ENCODE results near the gene FOXD2.

FOXD2 gene

DNA sequence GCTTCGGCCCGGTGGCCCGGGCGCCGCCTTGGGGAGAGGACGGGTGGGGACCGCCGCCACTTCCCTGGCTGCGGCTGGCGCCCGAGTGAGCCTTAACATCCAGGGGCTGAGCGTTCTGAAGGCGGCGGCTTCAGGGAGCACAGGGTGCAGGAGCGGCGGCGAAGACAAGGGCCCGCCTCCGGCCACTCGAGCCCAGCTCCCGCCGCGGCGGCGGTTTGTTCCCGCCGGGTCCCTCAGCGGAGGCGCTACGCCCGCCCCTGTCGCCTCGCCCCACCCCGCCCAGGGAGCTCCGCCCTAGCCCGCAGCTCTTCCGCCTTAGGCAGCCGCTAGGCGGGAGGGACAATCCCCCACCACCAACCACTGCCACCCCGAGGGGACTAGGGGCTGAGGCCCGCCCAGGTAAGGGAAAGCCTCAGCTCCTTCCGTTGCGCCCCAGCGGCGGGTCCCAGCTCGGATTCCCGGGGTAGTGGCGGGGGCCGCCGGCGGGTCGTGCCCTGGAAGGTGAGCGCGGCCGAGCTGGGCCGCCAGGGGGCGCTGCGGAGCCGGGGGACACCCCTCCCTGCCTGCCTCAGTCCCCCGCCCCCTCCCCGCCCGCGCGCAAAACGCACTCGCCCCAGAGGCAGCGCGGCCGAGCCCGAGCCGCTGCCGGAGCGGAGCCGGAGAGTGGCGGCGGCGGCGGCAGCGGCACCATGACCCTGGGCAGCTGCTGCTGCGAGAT lies at the start of gene FOXD2:
TSS of gene FOXD2 (plus strand) at position 598 of the 718 bp plus-strand sequence. CDS start at position 690, 92 bp downstream.
- peaks cover 31 to 50% of the 10 kb centered on the region in 2 experiments for H3K4me1 ChIP-seq (ENCODE audit: control insufficient read depth in 1 of 2, insufficient read depth in 1 of 2, low read depth in 1 of 2, low read length in 1 of 2)
- H3K27me3 ChIP-seq: peaks cover 100% of the 10 kb centered on the region
- TF ChIP-seq CTCF (IDR thresholded peaks at IDR 0.05): peak; percentile 84
- peak within 1 kb of the TSS; percentile 70 to 86 for H3K4me3 ChIP-seq (ENCODE audit: low read depth in 1 of 2, low read length in 1 of 2)
- H3K27ac ChIP-seq: peak within 1 kb of the TSS; percentile 31
- no peaks in the 10 kb centered on the region for H3K36me3 ChIP-seq
- no peaks in the 10 kb centered on the region for H3K9me3 ChIP-seq

- H3K27me3 ChIP-seq: peaks cover 59% of the 10 kb centered on the region
- no peak for TF ChIP-seq CTCF (IDR thresholded peaks at IDR 0.05)
Measured at GRCh38 chr1:47388891-47389238, 49.0 kb upstream of the FOXD2 start.

GRCh38 chr1:47389731-47390130 lies 48.1 kb upstream of the FOXD2 start:
- no peak overlapping the region for H3K27ac ChIP-seq
- no peak for TF ChIP-seq CTCF (IDR thresholded peaks at IDR 0.05)
- no peaks in the 10 kb centered on the region for H3K9me3 ChIP-seq
- H3K4me3 ChIP-seq (ENCODE audit: low read depth in 1 of 2, low read length in 1 of 2): no peak overlapping the region
- peaks cover 65% of the 10 kb centered on the region for H3K27me3 ChIP-seq
- no peaks in the 10 kb centered on the region for H3K4me1 ChIP-seq (ENCODE audit: control insufficient read depth in 1 of 2, insufficient read depth in 1 of 2, low read depth in 1 of 2, low read length in 1 of 2)
- H3K36me3 ChIP-seq: no peaks in the 10 kb centered on the region

More at GRCh38 chr1:47388891-47389238, 49.0 kb upstream of the FOXD2 start:
- Histone ChIP-seq H3K4me1 (ENCODE audit: control insufficient read depth in 1 of 2, insufficient read depth in 1 of 2, low read depth in 1 of 2, low read length in 1 of 2) (no peaks in the 10 kb centered on the region), H3K27ac (no peak overlapping the region), H3K4me3 (ENCODE audit: low read depth in 1 of 2, low read length in 1 of 2) (no peak overlapping the region), H3K9me3 (no peaks in the 10 kb centered on the region), H3K36me3 (no peaks in the 10 kb centered on the region)

DNA sequence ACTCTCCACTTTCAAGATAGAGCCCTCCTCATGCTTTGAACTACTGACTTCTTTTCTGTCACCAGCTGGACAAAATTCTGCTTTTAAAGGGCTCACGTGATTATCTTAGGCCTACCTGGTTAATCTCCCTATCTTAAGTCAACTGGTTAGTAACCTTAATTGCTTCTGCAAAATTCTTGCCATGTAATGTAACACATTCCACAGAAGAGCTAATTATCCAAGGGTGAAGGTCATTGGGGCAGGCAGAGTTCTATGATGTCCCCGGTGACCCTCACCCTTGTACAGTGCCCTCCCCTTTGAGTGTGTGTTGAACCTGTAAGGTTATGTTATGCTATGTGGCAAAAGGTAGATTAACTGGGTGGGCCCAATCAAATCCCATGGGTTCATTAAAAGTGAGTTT lies 47.0 kb upstream of the FOXD2 start:
- H3K36me3 ChIP-seq: no peaks in the 10 kb centered on the region
- H3K27ac ChIP-seq: no peak overlapping the region
- H3K4me3 ChIP-seq (ENCODE audit: low read depth in 1 of 2, low read length in 1 of 2): no peak overlapping the region
- no peaks in the 10 kb centered on the region for H3K9me3 ChIP-seq
- peaks cover 74% of the 10 kb centered on the region for H3K27me3 ChIP-seq
- H3K4me1 ChIP-seq (ENCODE audit: control insufficient read depth in 1 of 2, insufficient read depth in 1 of 2, low read depth in 1 of 2, low read length in 1 of 2): no peaks in the 10 kb centered on the region
- no peak for TF ChIP-seq CTCF (IDR thresholded peaks at IDR 0.05)

GRCh38 chr1:47393141-47393540 lies 44.7 kb upstream of the FOXD2 start:
- TF ChIP-seq CTCF (IDR thresholded peaks at IDR 0.05): no peak
- no peaks in the 10 kb centered on the region for H3K36me3 ChIP-seq

More at GRCh38 chr1:47393141-47393540, 44.7 kb upstream of the FOXD2 start:
- Histone ChIP-seq H3K4me3 (ENCODE audit: low read depth in 1 of 2, low read length in 1 of 2) (no peak overlapping the region), H3K9me3 (no peaks in the 10 kb centered on the region), H3K4me1 (ENCODE audit: control insufficient read depth in 1 of 2, insufficient read depth in 1 of 2, low read depth in 1 of 2, low read length in 1 of 2) (no peaks in the 10 kb centered on the region), H3K27me3 (peaks cover 64% of the 10 kb centered on the region), H3K27ac (no peak overlapping the region)

Data from neutrophil (primary cell).